GM21825 (cell line): ENCODE measurements around the gene RASA3.
"Not testable (repeated sequence)": the region's sequence is repeated elsewhere in the genome, so short reads cannot be mapped to it uniquely, and the experiment has no call there.

Experiments
- ATAC-seq: cut with Tn5 transposase; IDR thresholded peaks from one replicate; pipeline ENCODE4 v1.9.1; 2021; ENCODE audit warnings: mild to moderate bottlenecking, moderate library complexity; ENCODE audit not compliant: unreplicated experiment

RASA3 gene

GRCh38 chr13:114115796-114116195, 16.6 kb downstream of the RASA3 start:
- ATAC-seq: no peak

- no peak for ATAC-seq
Observed at GRCh38 chr13:114115191-114115671, 17.2 kb downstream of the RASA3 start.

- ATAC-seq: not testable (repeated sequence)
Observed at GRCh38 chr13:114114666-114115065, 17.8 kb downstream of the RASA3 start.

GRCh38 chr13:114114006-114114640, 18.3 kb downstream of the RASA3 start:
- no peak for ATAC-seq

DNA sequence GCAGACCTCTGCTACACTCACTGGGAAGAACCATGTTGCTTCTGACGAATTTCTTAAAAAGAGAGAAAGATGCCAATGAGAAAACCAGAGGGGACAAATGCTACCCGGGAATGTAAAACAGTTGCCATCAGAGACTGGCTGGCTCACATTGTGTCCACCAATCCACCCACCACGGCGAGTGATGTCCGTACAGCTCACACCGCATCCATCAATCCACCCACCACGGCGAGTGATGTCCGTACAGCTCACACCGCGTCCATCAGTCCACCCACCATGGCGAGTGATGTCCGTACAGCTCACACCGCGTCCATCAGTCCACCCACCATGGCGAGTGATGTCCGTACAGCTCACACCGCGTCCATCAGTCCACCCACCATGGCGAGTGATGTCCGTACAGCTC, 19.0 kb downstream of the RASA3 start:
- ATAC-seq: not testable (repeated sequence)

DNA sequence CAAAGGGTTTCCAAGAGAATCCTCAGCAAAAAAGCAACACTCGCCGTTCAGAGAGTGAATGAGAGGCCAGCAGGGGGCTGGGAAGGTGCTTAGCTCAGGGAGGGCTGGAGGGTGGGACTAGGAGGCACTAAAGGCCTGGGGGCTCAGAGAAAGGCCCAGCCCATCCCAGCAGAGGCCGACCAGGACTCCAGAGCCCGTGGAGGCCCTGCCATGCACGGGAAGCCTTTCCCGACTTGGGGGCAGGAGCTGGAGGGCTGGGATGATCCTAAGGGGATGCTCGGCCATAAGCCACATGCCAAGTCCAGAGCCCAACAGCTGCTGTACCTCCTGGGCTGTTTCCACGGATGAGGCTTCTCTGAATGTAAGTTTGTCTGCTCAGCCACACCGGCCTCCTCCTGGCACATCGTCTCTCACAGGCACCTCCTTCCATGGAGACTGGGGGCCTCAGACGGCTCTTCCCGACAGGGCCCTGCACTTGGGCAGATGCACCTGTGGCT, 19.5 kb downstream of the RASA3 start:
- no peak for ATAC-seq

GRCh38 chr13:114112231-114112825, 20.1 kb downstream of the RASA3 start:
- no peak for ATAC-seq

GRCh38 chr13:114111577-114111976, 20.8 kb downstream of the RASA3 start:
- no peak for ATAC-seq

- ATAC-seq: not testable (repeated sequence)
Observed at GRCh38 chr13:114110830-114111189, 21.6 kb downstream of the RASA3 start.

GRCh38 chr13:114110091-114110829, 22.2 kb downstream of the RASA3 start:
- no peak for ATAC-seq

- ATAC-seq: no peak
Observed at GRCh38 chr13:114109641-114110041, 22.8 kb downstream of the RASA3 start.

- ATAC-seq: no peak
Observed at GRCh38 chr13:114108894-114109293, 23.5 kb downstream of the RASA3 start.

DNA sequence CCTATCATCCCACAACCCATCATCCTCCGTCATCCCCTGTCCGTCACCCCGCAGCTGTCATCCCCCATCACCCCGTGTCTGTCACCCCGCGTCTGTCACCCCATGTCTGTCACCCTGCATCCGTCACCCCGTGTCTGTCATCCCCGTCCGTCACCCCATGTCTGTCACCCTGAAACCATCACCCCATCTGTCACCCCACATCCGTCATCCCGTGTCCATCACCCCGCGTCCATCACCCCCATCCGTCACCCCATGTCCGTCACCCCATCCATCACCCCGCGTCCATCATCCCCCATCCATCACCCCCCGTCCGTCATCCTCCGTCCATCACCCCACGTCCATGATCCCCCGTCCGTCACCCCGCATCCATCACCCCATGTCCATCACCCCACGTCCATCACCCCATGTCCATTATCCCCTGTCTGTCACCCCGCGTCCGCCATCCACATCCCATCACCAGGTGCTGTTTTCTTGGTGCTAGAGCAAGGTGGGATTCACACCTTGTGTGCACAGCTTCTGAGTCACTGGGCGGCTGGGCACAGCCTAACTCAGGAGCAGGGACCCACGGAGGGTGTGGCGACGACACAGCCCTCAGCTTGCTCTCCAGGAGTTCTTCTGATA, 24.2 kb downstream of the RASA3 start:
- no peak for ATAC-seq

DNA sequence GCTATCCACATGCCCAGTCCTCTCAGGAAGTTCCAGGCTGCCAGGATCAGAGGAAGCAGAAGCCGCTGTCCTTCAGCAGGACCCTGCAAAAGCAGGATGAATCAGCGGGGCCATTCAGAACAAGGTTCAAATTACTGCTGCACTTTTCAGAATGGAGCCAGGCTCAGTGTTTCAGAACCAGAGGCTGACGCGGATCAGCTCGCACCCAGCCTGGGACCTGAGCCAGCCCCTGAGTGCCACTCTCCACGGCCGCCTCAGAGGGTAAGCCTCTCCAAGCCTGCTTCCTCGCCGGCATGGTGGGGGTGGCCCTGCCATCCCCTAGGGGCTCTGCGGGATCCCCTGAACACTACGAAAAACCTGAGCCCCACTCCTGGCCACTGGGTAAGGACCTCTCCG, 24.7 kb downstream of the RASA3 start:
- no peak for ATAC-seq

- no peak for ATAC-seq
Observed at GRCh38 chr13:114106991-114107685, 25.3 kb downstream of the RASA3 start.

DNA sequence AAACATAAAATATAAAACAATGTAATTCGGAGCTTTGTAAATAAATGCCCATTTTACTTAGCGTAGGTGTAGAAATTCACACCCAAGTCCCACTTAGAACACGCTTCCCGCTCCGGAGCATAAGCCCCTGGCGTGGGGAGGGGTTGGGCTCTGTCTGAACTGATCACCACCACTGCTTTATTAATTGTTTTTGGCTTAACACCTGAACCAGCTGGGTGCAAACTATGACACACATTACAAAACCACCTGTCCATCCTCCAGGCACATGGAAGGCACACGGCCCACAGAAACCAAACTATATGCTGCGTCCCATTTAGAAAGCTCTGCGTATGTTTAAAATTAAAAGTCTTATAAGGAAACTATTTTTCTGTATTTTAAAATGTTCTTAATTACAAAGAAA, 25.9 kb downstream of the RASA3 start:
- no peak for ATAC-seq

DNA sequence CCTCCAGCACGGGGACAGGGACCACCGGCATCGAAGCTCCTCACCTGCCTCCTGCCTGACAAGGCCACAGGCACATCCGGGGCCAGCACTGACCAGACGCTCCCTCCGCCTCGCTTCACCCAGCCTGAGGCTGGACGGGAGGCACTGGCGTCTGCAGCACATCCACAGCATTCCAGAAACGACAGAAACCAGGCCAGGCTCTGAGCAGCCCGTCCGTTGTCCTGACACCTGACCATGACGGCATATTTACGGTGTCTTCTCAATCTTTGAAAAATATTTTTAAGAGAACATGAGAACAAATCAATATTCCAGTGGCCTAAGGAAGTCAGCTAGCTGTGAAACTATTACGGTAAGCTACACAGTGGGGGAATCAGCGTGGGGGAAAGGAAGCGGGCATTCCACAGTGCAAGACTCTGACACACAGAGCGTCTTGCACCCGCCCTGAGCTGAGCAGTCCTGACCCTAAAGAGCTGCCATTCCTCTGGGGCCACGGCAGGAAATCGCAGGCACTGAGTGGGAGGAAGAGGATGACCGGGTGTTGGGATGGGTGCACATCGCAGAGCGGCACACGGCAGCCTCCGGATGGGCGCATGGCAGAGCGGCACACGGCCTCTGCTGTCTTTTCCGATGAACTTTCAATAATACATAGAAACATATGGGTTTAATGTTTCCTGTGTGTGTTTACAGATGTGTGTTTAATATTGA, 26.8 kb downstream of the RASA3 start:
- ATAC-seq: no peak

DNA sequence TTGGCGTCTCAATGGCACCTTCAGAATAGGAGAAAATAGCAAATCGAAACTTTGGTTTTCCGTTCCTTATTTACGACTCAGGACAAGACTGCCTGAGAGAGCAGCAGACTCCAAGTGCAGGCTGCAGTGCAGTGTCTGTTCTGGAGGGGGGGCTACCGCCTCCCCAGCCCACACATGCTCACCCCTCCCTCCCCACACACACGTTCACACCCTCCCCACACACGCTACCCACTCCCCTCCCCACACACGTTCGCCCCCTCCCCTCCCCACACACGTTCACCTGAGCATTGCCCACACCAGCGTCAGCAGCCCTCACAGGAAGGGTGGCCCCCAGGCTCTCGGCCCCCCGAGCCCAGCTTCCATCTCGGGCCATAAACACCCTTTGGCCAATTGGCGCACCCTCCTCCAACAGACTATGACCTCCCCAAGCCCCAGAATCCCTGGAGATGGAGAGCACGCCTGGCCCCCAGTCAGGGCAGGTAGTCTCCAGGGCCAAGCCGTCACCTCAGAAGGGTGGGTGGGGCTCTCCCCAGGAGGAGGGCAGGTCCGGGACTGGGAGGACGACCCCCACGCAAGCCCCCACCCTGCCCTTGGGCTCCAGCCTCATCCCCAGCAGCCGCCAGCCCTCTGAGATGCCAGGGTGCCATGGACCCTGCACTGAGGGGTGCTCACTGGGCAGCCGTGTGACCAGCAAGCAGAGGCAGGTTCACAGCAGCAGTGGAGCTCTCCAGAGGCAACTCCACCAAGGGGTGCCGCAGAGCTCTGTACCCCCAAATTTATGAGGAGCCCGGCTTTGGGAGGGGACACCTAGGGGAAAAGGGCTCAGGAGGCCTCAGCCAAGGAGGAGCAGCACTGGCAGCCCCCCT, 27.5 kb downstream of the RASA3 start:
- no peak for ATAC-seq
